Dermis lymphatic vessel endothelial cell (primary cell): ENCODE measurements around the gene FCER2. TPM values are rescaled to one million over a fixed set of nuclear protein-coding genes. Genes with fewer than 3 reads are reported as not detected.

Experiments used
- total RNA-seq: library from RNA; depleted of rRNA; stranded (reverse); fragments of >200 nt; gene quantifications from 2 replicates; pipeline ENCODE4 v1.2.1, GENCODE V29; 2014

Gene FCER2
- total RNA-seq: not detected in 2 replicates

GRCh38 chr19:7701654-7702457 lies at the start of gene FCER2:
Gene FCER2, minus strand, starts transcription at chr19:7702131. Its CDS starts 2,371 bp downstream, at chr19:7699760.

GRCh38 chr19:7746903-7747884 lies 45.3 kb upstream of the FCER2 start, which contains the start of gene CD209:
Gene CD209, minus strand, starts transcription at chr19:7747534. Its CDS starts 23 bp downstream, at chr19:7747511.

GRCh38 chr19:7732045-7732444 lies 30.1 kb upstream of the FCER2 start, which contains the start of gene CLEC4G:
Gene CLEC4G, minus strand, starts transcription at chr19:7732110. Its CDS starts 8 bp downstream, at chr19:7732102.

GRCh38 chr19:7680606-7681339 lies 21.2 kb downstream of the FCER2 start, which contains the start of gene TRAPPC5:
Gene TRAPPC5, plus strand, starts transcription at chr19:7680833. Its CDS starts 1,421 bp downstream, at chr19:7682254.

GRCh38 chr19:7676854-7677253 lies 25.1 kb downstream of the FCER2 start, which contains the start of gene MCEMP1:
Gene MCEMP1, plus strand, starts transcription at chr19:7677090. Its CDS starts 31 bp downstream, at chr19:7677121.

GRCh38 chr19:7668842-7669241 lies 33.1 kb downstream of the FCER2 start, which contains the start of gene RETN:
Gene RETN, plus strand, starts transcription at chr19:7669049. Its CDS starts 278 bp downstream, at chr19:7669327.

Other genes starting within 250 kb of the FCER2 start
- gene PEX11G, start 213.1 kb downstream of the FCER2 start, total RNA-seq: 1.5 TPM in 2 replicates
- gene ZNF358, start 186.0 kb downstream of the FCER2 start, total RNA-seq: 10.9 and 11.2 TPM in 2 replicates
- gene MCOLN1, start 179.5 kb downstream of the FCER2 start, total RNA-seq: 3.4 and 4.9 TPM in 2 replicates
- gene PNPLA6, start 166.4 kb downstream of the FCER2 start, total RNA-seq: 56.2 and 65.2 TPM in 2 replicates
- gene CAMSAP3, start 106.3 kb downstream of the FCER2 start, total RNA-seq: 0.11 TPM in 1 of 2 replicates, not detected in the other
- 19.0 and 22.6 TPM in 2 replicates for gene XAB2, start 72.6 kb downstream of the FCER2 start, total RNA-seq
- 34.4 and 36.3 TPM in 2 replicates for gene PET100, start 72.3 kb downstream of the FCER2 start, total RNA-seq
- not detected in 2 replicates for gene PCP2, start 68.4 kb downstream of the FCER2 start, total RNA-seq
- gene STXBP2, start 65.0 kb downstream of the FCER2 start, total RNA-seq: 19.8 and 28.3 TPM in 2 replicates
- gene RETN, start 33.1 kb downstream of the FCER2 start, total RNA-seq: not detected in 2 replicates
- not detected in 2 replicates for gene MCEMP1, start 25.0 kb downstream of the FCER2 start, total RNA-seq
- gene TRAPPC5, start 21.3 kb downstream of the FCER2 start, total RNA-seq: 111 and 133 TPM in 2 replicates
- under 0.01 and 0.76 TPM in 2 replicates for gene CLEC4G, start 30.0 kb upstream of the FCER2 start, total RNA-seq
- 0.11 and 0.26 TPM in 2 replicates for gene CD209, start 45.4 kb upstream of the FCER2 start, total RNA-seq
- 146 and 160 TPM in 2 replicates for gene CLEC4M, start 61.1 kb upstream of the FCER2 start, total RNA-seq
- 6.8 and 7.3 TPM in 2 replicates for gene EVI5L, start 128.1 kb upstream of the FCER2 start, total RNA-seq
- gene PRR36, start 172.3 kb upstream of the FCER2 start, total RNA-seq: not detected in 2 replicates
- 0.33 and 0.43 TPM in 2 replicates for gene LRRC8E, start 186.4 kb upstream of the FCER2 start, total RNA-seq
- gene MAP2K7, start 201.7 kb upstream of the FCER2 start, total RNA-seq: 9.6 and 11.0 TPM in 2 replicates
- 0.22 TPM in 1 of 2 replicates, not detected in the other for gene TGFBR3L, start 212.7 kb upstream of the FCER2 start, total RNA-seq
- gene SNAPC2, start 218.2 kb upstream of the FCER2 start, total RNA-seq: 4.1 and 5.5 TPM in 2 replicates
- gene CTXN1, start 224.0 kb upstream of the FCER2 start, total RNA-seq: 0.33 and 0.77 TPM in 2 replicates
- gene TIMM44, start 241.5 kb upstream of the FCER2 start, total RNA-seq: 20.6 and 35.1 TPM in 2 replicates